ENCODE results near the gene NOX4.
"Not testable (repeated sequence)": the region's sequence is repeated elsewhere in the genome, so short reads cannot be mapped to it uniquely, and the experiment has no call there.

Gene NOX4

DNA sequence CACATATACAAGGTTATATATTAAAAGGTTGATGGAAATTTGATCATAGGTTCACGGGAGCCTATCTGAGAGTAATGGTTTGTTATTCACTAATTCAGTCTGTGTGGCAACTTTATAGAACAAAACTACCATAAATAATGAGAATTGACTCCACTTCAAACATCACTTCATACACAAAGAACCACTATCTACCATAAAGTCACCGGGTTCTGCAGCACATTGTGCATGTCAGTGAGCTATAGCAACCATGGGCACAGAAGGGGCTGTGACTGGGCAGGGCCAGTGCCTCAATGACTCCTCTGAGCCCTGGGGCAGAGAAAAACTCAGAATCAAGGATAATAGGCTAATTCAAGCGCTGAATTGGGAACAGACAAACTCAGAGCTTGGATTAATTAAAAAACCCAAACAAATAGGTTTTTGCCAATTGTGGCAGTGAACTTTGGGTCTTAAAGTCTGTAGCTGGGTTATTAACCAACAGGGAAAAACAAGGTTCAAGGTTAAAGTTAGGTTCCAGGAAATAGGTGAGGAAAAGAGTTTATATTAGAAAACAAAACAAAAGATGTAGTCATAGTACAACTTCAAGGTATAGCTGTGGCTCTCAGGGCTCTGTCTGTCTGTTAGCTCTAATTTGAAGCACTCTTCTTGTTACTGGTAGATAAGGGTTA is 181.7 kb downstream of the NOX4 start:
- not testable (repeated sequence) for DNase-seq (ENCODE audit: low read depth in 1 of 2, low spot score in 1 of 2)

DNA sequence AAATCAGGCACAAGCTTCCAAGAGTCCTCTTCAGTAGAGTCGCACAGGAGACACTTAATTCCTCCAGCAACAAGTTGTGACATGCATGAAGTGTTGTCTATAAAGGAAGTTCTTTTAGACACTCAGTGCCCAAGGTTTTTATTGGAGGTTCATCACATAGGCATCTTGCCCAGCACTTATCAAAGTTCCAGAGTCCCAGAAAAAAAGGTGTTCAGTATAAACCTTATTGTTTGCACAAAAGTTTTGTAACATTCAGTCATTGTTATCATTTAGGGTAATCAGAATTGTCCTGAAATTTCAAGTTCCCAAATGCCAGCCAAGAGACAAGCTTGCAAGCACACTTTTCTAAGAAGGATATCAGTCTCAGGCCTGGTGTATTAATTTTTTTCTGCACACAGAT is 182.9 kb downstream of the NOX4 start:
- DNase-seq (ENCODE audit: low read depth in 1 of 2, low spot score in 1 of 2), result not testable (repeated sequence)

GRCh38 chr11:89303029-89303428 is 188.1 kb downstream of the NOX4 start:
- not testable (repeated sequence) for DNase-seq (ENCODE audit: low read depth in 1 of 2, low spot score in 1 of 2)

GRCh38 chr11:89295023-89295422 is 196.2 kb downstream of the NOX4 start:
- DNase-seq (ENCODE audit: low read depth in 1 of 2, low spot score in 1 of 2), result not testable (repeated sequence)

DNA sequence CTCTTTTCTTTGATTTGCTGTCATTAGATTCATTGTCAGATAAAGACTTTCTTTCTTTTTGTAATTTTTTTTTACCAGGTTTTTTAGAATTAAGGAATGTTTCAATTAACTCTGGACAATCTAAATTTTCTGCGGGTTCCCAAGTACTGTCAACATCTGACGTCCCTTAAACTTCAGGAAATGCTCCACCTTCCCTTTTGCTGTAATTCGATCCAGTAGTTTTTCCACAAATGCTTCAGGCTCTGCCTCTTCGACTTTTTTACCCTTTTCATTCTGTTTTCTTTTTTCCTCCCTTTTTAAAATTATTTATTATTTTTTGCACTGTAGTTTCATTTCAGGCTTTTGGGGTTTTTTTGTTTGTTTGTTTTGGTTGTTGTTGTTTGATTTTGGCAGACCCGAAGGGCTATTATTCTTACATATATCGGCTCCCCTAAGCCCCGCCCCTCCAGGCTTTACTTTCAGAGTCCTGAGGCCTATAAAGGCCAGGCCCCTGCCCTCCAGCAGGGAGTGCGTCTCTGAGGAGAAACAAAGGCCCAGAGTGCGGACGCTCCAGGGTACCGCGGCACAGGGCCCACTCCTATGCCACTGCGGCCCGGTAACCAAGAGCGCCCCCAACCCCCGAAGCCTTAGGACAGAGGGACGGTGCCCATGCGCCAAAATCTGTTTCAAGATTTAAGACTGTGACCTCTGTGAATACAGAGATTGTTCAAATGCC is 197.1 kb downstream of the NOX4 start:
- no peak for DNase-seq (ENCODE audit: low read depth in 1 of 2, low spot score in 1 of 2)

GRCh38 chr11:89288004-89288403 is 203.2 kb downstream of the NOX4 start:
- DNase-seq (ENCODE audit: low read depth in 1 of 2, low spot score in 1 of 2), result not testable (repeated sequence)

DNA sequence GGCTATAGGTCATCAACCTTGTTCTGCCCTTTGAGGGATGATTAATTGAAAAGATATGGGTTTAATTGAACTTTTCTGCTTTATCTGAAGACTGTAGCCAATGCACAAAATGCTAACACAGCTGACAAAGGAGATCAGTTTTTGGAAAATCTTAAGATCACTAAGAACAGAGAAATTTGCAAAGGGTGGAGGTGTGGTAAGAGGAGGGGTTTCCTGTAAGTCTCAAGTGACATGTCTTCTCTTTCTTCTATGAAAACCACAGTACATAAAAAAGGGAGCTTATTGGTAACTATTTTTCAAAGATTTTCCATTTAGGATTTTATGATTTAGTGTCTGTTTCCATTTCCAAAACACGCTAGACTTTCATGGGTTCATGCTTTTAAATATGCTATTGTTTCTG is 204.6 kb downstream of the NOX4 start:
- not testable (repeated sequence) for DNase-seq (ENCODE audit: low read depth in 1 of 2, low spot score in 1 of 2)

DNA sequence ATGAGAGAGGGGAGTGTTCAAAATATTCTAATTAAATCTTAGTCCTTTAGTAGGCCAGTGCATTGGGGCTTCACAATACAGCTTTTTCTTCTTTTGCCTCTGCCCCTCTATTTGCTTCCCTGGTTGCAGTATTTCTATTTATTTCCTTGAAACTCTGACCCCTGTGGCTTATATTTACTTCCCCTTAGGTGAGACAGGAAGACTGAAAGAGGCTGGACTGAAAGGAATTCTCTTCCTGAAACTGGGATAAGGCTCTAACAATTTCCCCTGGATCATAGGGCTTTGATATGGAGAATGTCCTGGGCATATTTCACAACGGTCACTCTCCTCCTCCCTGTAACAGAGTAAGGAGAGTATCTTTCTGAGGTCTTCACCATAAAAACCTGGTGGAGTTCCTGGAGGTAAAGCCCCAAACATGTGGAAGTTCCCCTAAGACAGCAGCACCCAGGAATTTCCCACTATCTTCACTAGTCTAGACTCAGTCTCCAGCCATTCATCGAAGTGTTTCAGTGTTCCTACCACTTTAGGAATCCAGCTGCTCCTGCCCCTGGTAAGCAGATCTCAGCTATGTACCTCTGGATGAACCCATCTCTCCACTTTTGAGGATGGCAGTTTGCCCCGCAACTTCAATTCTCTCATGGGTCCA is 210.0 kb downstream of the NOX4 start:
- not testable (repeated sequence) for DNase-seq (ENCODE audit: low read depth in 1 of 2, low spot score in 1 of 2)

GRCh38 chr11:89279176-89279575 is 212.0 kb downstream of the NOX4 start:
- DNase-seq (ENCODE audit: low read depth in 1 of 2, low spot score in 1 of 2), result no peak

GRCh38 chr11:89275966-89276365 is 215.2 kb downstream of the NOX4 start:
- DNase-seq (ENCODE audit: low read depth in 1 of 2, low spot score in 1 of 2), result no peak

Measured in stimulated activated CD4-positive, alpha-beta T cell treated with anti-CD3 and anti-CD28 coated beads, Interleukin-15, amount 100 ng/mL, for 1 hour (primary cell).